ENCODE data around the gene L3MBTL3. TPM values are rescaled to one million over a fixed set of nuclear protein-coding genes. Genes with fewer than 3 reads are reported as not detected.
"Not testable (repeated sequence)": the region's sequence is repeated elsewhere in the genome, so short reads cannot be mapped to it uniquely, and the experiment has no call there.

The L3MBTL3 gene
- total RNA-seq, 1 donor from 2014 or later = 8.3 TPM

DNA sequence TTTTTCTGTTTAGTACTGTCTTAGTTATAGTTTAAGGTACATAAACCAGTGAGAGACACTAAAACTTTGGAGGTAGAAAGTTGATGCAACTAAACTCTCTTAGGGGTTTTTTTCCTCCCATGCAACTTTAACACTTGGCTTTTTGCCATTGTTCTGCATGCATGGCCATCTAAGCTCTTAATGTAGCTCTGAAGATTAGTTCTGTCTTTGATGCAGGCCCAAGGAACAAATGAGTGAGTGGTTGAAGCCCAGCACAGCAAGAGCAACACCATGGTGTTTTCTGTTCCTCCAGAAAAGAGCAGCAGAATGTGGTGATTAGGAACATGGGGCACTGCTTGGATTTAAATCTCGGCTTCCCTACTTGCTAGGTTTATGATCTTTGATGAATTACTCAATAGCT, 89.3 kb downstream of the L3MBTL3 start:
- no peak for DNase-seq (ENCODE audit: low spot score)
- Mint-ChIP-seq H3K4me1 (ENCODE audit: low read depth) (no peaks in the 10 kb centered on the region), H3K27ac (no peak overlapping the region), H3K9me3 (peaks cover 10% of the 10 kb centered on the region), H3K4me3 (ENCODE audit: low read depth) (no peak overlapping the region), H3K36me3 (ENCODE audit: low read depth) (peaks cover 41% of the 10 kb centered on the region), H3K27me3 (ENCODE audit: low read depth) (no peaks in the 10 kb centered on the region)
- intact Hi-C loops (cut with micrococcal nuclease) = no loop called here

DNA sequence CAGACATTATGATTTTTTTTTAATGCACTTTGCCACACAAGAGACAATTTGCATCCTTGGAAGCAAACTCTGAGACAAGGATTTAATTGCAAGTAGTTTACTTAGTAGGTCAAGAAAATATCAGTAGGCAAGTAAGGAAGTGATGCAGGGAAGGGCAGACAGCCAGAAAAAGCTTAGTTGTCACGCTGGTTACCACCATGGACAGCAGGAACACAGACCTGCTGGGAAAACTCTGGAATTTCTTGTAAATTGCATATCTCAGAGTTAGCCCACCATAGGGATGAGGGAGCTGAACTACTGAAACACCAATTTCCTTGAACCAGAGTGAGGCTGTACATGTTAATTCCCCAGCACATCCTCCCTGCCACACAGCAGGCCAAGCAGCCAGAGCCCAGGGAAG, 92.7 kb downstream of the L3MBTL3 start:
- Mint-ChIP-seq H3K9me3 (peaks cover 10% of the 10 kb centered on the region), H3K27ac (no peak overlapping the region), H3K27me3 (ENCODE audit: low read depth) (no peaks in the 10 kb centered on the region), H3K4me3 (ENCODE audit: low read depth) (no peak overlapping the region), H3K36me3 (ENCODE audit: low read depth) (peaks cover 39% of the 10 kb centered on the region), H3K4me1 (ENCODE audit: low read depth) (no peaks in the 10 kb centered on the region)
- intact Hi-C loops (cut with micrococcal nuclease) = no loop called here
- DNase-seq (ENCODE audit: low spot score) = no peak

DNA sequence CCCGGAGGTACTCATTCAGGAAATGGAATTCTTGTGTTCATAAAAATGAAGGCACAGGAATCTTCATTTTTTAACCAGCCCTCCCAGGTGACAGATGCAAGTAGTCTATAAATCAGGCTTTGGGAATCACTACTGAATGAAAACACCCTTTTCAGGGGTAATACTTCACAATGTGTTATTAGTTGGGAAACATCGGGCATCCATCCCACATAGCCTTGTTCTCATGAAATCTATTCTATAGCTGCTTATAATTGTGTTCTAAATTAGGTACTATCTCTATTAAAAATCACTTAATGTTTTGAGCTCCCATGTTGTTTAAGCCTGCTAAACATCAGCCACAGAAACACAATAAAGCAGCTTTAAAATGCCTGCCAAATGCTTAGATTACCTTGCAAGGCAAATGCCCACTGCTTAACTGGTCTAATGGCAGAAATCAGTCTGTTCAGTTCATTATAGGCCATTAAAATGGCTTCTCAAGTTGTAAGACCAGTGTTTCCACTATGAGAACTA, 94.9 kb downstream of the L3MBTL3 start:
- Mint-ChIP-seq H3K27me3 (ENCODE audit: low read depth) (no peaks in the 10 kb centered on the region), H3K27ac (no peak overlapping the region), H3K4me3 (ENCODE audit: low read depth) (no peak overlapping the region), H3K9me3 (peaks cover 13% of the 10 kb centered on the region), H3K36me3 (ENCODE audit: low read depth) (peaks cover 37% of the 10 kb centered on the region), H3K4me1 (ENCODE audit: low read depth) (no peaks in the 10 kb centered on the region)
- intact Hi-C loops (cut with micrococcal nuclease) = no loop called here
- DNase-seq (ENCODE audit: low spot score) = no peak

DNA sequence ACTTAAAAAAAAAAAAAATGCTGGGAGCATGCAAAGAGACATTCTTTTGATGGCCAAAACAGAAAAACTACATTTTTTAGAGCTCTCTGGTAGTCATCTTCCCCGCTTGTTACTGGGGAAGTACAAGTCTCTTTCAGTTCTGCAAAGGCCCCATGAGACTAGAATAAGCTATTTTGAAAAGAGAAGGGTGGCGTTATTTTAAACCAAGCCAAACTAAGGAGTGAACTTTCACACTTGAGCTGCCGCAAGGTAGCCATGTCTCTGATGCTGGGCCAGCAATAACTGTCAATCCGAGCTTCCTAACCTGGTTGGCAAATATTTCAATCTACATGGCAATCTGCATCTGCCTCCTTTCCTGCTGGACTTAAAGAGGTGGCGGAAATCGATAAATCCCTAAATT, 96.7 kb downstream of the L3MBTL3 start:
- H3K4me1 Mint-ChIP-seq (ENCODE audit: low read depth) = no peaks in the 10 kb centered on the region
- intact Hi-C loops (cut with micrococcal nuclease) = no loop called here

DNA sequence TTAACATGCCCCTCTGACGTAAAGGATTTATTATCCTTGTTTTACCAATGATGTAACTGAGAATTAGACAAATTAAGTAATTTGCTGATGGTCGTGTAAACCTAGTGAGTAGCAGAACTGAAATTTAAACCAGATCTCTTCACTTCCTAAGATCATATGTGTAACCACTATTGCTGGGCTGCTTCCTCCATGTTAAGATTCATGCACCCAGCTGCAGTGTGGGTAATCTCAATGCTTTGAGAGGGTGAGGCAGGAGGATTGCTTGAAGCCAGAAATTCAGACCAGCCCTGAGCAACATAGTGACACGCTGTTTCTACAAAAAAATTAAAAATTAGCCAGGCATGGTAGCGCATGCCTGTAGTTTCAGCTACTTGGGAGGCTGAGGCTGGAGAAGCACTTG, 97.9 kb downstream of the L3MBTL3 start:
- Mint-ChIP-seq H3K36me3 (ENCODE audit: low read depth) (peaks cover 24% of the 10 kb centered on the region), H3K27me3 (ENCODE audit: low read depth) (no peaks in the 10 kb centered on the region), H3K4me3 (ENCODE audit: low read depth) (no peak overlapping the region), H3K27ac (no peak overlapping the region), H3K4me1 (ENCODE audit: low read depth) (peaks cover 4% of the 10 kb centered on the region), H3K9me3 (peaks cover 2% of the 10 kb centered on the region)
- no peak for DNase-seq (ENCODE audit: low spot score)
- intact Hi-C loops (cut with micrococcal nuclease) = no loop called here

More for the DNA sequence above, 96.7 kb downstream of the L3MBTL3 start:
- Mint-ChIP-seq H3K4me3 (ENCODE audit: low read depth) (no peak overlapping the region), H3K36me3 (ENCODE audit: low read depth) (peaks cover 30% of the 10 kb centered on the region), H3K9me3 (peaks cover 8% of the 10 kb centered on the region), H3K27ac (no peak overlapping the region), H3K27me3 (ENCODE audit: low read depth) (no peaks in the 10 kb centered on the region)
- DNase-seq (ENCODE audit: low spot score) = no peak

DNA sequence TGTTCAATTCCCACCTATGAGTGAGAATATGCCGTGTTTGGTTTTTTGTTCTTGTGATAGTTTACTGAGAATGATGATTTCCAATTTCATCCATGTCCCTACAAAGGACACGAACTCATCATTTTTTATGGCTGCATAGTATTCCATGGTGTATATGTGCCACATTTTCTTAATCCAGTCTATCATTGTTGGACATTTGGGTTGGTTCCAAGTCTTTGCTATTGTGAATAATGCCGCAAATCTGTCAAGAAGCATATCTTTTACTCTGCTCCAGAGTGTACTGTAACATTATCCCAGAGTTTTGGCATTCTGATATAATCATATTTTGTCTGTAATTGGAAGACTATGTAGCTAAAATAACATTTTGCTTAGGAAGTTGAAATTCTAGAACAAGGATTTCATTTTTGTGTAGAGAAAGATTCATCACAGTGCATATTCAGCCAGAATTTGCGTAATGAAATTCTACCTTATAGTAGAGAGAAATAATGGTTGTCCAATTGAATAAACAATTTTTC, 98.9 kb downstream of the L3MBTL3 start:
- H3K4me1 Mint-ChIP-seq (ENCODE audit: low read depth); H3K4me3 Mint-ChIP-seq (ENCODE audit: low read depth); intact Hi-C loops (cut with micrococcal nuclease); H3K9me3 Mint-ChIP-seq; H3K27me3 Mint-ChIP-seq (ENCODE audit: low read depth); DNase-seq (ENCODE audit: low spot score); H3K27ac Mint-ChIP-seq: not testable (repeated sequence)
- peaks cover 20% of the 10 kb centered on the region for H3K36me3 Mint-ChIP-seq (ENCODE audit: low read depth)

DNA sequence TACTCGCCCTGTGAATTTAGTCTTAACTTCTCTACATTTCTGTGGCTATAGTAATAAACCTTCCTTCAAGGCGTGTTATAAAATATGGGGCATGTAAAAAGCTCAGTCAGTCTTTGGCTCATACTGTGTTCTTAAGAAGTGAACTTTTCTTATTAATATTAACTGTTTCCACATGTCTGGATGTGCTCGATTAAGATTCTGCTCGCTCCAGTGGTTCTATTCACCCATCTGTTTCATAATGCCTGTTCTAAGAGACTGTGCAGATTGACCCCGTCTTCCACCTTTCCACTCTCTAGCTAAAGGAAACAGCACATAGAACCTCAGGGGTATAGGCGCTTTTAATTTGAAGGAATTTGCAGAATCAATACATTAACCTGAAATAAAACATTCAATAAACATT, 99.9 kb downstream of the L3MBTL3 start:
- H3K4me1 Mint-ChIP-seq (ENCODE audit: low read depth) = peaks cover 6% of the 10 kb centered on the region
- DNase-seq (ENCODE audit: low spot score) = no peak
- no peak overlapping the region for H3K4me3 Mint-ChIP-seq (ENCODE audit: low read depth)
- intact Hi-C loops (cut with micrococcal nuclease) = no loop called here
- H3K27me3 Mint-ChIP-seq (ENCODE audit: low read depth) = no peaks in the 10 kb centered on the region
- H3K9me3 Mint-ChIP-seq = peaks cover 2% of the 10 kb centered on the region
- peaks cover 20% of the 10 kb centered on the region for H3K36me3 Mint-ChIP-seq (ENCODE audit: low read depth)
- H3K27ac Mint-ChIP-seq = no peak overlapping the region

DNA sequence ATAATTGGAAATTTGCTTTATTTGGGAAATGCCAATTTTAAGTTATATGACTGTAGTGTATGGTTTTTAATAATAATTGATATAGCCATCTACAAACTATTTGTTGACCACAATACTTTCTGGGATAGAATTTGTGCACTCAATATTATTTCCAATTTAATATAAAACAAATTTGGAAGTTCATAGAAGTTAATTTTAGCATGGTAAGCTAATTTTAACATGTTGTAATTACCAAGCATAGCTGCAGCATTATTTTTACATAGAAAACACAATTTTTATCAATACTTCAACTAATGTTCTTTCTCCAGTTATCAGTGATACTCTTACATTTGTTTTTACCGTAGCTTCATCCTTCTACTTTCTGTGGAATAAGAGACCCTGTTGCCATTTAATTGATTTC, 100.8 kb downstream of the L3MBTL3 start:
- DNase-seq (ENCODE audit: low spot score) = no peak
- intact Hi-C loops (cut with micrococcal nuclease) = no loop called here

DNA sequence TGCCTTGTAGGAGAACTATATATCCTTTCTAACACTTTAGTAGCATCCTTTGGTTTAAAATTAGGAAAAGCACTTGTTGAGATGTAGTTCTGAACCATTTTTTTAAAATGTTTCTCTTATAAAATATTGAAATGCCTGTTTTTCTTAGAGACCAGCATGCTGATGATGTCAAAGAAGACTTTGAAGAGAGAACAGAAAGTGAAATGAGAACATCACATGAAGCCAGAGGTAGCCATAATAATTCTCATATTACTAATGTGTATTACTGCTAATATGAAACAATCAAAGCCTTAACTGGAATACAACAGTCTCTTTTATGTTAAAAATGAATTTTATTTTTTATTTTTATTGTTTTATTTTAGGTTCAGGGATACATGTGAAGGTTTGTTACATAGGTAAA, 102.3 kb downstream of the L3MBTL3 start:
- no peak for DNase-seq (ENCODE audit: low spot score)
- no peaks in the 10 kb centered on the region for H3K27me3 Mint-ChIP-seq (ENCODE audit: low read depth)
- peaks cover 27% of the 10 kb centered on the region for H3K36me3 Mint-ChIP-seq (ENCODE audit: low read depth)
- H3K4me3 Mint-ChIP-seq (ENCODE audit: low read depth) = no peak overlapping the region
- H3K27ac Mint-ChIP-seq = no peak overlapping the region
- intact Hi-C loops (cut with micrococcal nuclease) = no loop called here
- H3K9me3 Mint-ChIP-seq = peaks cover 2% of the 10 kb centered on the region
- H3K4me1 Mint-ChIP-seq (ENCODE audit: low read depth) = peaks cover 6% of the 10 kb centered on the region

More for the DNA sequence above, 100.8 kb downstream of the L3MBTL3 start:
- Mint-ChIP-seq H3K4me3 (ENCODE audit: low read depth) (no peak overlapping the region), H3K4me1 (ENCODE audit: low read depth) (peaks cover 6% of the 10 kb centered on the region), H3K27me3 (ENCODE audit: low read depth) (no peaks in the 10 kb centered on the region), H3K27ac (no peak overlapping the region), H3K9me3 (peaks cover 2% of the 10 kb centered on the region), H3K36me3 (ENCODE audit: low read depth) (peaks cover 23% of the 10 kb centered on the region)

DNA sequence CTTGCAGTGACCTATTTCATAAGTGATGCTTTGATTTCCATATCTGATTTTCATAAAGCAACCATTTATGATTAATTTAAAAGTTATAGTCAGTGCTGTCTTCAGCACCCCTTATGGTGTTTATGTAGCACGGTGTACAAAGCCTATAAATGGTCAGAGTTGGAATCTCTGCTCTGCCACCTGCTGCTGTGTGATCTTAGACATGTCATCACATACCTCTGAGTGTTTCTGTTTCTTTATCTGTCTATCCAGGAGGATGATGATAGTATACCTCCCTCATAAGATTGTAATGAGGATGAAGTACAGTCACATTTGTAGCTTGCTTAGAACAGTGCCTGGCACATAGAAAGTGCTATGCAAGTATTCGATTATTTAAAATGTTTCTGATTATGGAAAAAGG, 103.9 kb downstream of the L3MBTL3 start:
- no peaks in the 10 kb centered on the region for H3K9me3 Mint-ChIP-seq
- H3K4me1 Mint-ChIP-seq (ENCODE audit: low read depth) = peaks cover 17% of the 10 kb centered on the region
- H3K27me3 Mint-ChIP-seq (ENCODE audit: low read depth) = no peaks in the 10 kb centered on the region
- H3K36me3 Mint-ChIP-seq (ENCODE audit: low read depth) = peaks cover 24% of the 10 kb centered on the region
- no peak overlapping the region for H3K27ac Mint-ChIP-seq
- intact Hi-C loops (cut with micrococcal nuclease) = no loop called here
- no peak overlapping the region for H3K4me3 Mint-ChIP-seq (ENCODE audit: low read depth)
- DNase-seq (ENCODE audit: low spot score) = no peak

DNA sequence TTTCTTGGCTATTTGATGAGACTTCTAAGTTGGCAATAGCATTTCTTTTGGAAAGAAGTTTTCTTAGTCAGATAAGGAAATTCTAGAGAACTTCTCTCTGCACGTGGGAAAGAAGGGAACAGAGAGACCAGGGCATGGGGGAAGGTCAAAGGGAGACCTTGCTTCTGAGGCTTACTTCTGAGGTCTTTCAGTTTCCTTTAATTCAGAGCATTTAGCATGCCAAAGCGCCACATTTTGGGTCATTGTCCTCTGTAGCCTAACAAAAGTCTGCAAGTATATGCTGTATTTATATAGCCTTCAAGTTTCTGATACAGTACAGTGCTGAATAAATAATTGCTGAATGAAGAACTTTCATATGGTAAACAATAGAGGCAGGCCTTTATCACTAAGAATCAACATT, 108.8 kb downstream of the L3MBTL3 start:
- H3K27ac Mint-ChIP-seq = no peak overlapping the region
- H3K4me1 Mint-ChIP-seq (ENCODE audit: low read depth) = peaks cover 55% of the 10 kb centered on the region
- intact Hi-C loops (cut with micrococcal nuclease) = no loop called here

DNA sequence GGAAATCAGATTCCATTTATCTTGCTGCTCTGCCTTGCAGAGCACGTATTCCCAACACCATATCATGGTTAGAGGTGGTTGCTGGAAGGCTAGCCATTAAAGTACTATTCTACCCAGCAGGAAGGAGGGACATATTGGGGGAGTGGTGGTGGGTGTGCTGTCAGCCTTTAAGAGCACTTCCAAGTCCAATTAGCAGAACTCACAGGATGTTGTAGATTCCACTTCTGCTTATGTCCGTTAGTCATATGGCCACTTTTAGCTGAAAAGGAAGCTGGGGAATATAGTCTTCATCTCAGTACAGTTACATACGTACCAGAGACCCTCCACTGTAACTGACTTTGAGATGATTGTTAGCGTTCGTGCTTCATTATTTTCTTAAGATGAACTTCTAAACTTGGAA, 109.9 kb downstream of the L3MBTL3 start:
- peaks cover 65% of the 10 kb centered on the region for H3K4me1 Mint-ChIP-seq (ENCODE audit: low read depth)
- H3K4me3 Mint-ChIP-seq (ENCODE audit: low read depth) = no peak overlapping the region
- intact Hi-C loops (cut with micrococcal nuclease) = no loop called here
- H3K27ac Mint-ChIP-seq = no peak overlapping the region
- H3K36me3 Mint-ChIP-seq (ENCODE audit: low read depth) = peaks cover 20% of the 10 kb centered on the region
- no peak for DNase-seq (ENCODE audit: low spot score)
- peaks cover 9% of the 10 kb centered on the region for H3K9me3 Mint-ChIP-seq
- no peaks in the 10 kb centered on the region for H3K27me3 Mint-ChIP-seq (ENCODE audit: low read depth)

More for the DNA sequence above, 108.8 kb downstream of the L3MBTL3 start:
- Mint-ChIP-seq H3K9me3 (peaks cover 9% of the 10 kb centered on the region), H3K4me3 (ENCODE audit: low read depth) (no peak overlapping the region), H3K27me3 (ENCODE audit: low read depth) (no peaks in the 10 kb centered on the region), H3K36me3 (ENCODE audit: low read depth) (peaks cover 20% of the 10 kb centered on the region)
- DNase-seq (ENCODE audit: low spot score) = no peak

DNA sequence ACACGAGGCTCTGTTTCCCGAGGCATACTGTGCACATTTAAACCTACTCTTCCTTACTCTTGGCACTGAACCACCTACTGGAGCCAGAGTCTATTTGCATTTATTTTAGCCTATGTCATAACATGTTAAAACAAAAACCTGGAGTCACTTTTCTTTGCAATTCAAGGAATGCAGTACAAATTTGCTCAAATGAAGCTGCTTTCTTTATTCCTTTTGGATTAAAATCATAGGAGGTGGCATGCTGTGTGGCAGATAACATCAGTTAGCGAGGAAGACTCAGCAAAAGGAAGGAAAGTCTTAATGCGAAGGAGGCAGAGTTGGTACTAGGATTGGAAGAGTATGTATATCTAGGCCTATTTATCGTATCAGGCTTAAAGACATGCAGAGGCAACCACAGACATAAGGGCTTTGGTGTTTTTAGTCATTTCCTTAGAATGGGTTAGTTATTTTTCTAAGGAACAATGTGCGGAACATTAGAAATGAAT, 111.4 kb downstream of the L3MBTL3 start:
- Mint-ChIP-seq H3K27me3 (ENCODE audit: low read depth) (no peaks in the 10 kb centered on the region), H3K9me3 (peaks cover 9% of the 10 kb centered on the region), H3K27ac (peak overlapping the region; percentile 65), H3K4me3 (ENCODE audit: low read depth) (no peak overlapping the region), H3K4me1 (ENCODE audit: low read depth) (peaks cover 77% of the 10 kb centered on the region), H3K36me3 (ENCODE audit: low read depth) (peaks cover 17% of the 10 kb centered on the region)
- intact Hi-C loops (cut with micrococcal nuclease) = loop anchor here (2.0 to 10.0 kb wide), 5 partner anchors 53 to 635 kb away; no protein-coding TSS in a partner anchor
- no peak for DNase-seq (ENCODE audit: low spot score)

Measured in activated T-helper 2 cell treated with anti-CD3 and anti-CD28 coated beads, Interferon-gamma antibody, Interleukin-2, Interleukin-4, amounts not matched to agents 10 μg/mL and 5 μg/mL and 100 μg/mL, durations not matched to agents 14 hours and 24 hours and 36 hours (primary cell).